ENCODE measurements around the gene CSK. TPM values are rescaled to one million over a fixed set of nuclear protein-coding genes. Genes with fewer than 3 reads are reported as not detected.

Gene CSK
- total RNA-seq, 2 experiments from 2014 or later, result 114 to 118 TPM

DNA sequence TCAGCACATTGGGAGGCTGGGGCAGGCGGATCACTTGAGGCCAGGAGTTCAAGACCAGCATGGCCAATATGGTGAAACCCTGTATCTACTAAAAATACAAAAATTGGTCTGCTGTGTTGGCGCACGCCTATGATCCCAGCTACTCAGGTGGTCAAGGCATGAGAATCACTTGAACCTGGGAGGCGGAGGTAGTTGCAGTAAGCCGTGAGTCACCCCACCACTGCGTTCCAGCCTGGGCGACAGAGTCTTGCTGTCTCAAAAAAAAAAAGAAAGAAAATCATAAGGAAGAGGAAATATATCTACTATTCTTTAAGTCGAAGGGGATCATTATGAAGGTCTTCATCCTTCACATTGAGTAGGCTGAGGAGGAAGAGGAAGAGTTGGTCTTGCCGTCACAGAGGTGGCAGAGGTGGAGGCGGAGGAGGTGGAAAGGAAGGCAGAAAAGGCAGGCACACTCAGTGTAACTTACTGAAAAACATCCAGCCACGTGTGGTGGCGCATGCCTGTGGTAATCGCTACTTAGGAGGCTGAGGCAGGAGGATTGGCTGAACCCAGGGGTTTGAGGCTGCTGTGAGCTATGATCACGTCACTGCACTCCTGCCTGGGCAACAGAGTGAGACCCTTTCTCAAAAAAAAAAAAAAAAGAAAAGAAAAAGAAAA is 14.2 kb downstream of the CSK start:
- no peak for TF ChIP-seq CTCF (IDR thresholded peaks at IDR 0.05)
- no peaks in the 10 kb centered on the region for H3K27me3 ChIP-seq (ENCODE audit: control insufficient read depth in 1 of 2, insufficient read depth in 2 of 2, low read length in 2 of 2)
- peaks cover 66% of the 10 kb centered on the region for H3K36me3 Mint-ChIP-seq (ENCODE audit: low read depth)
- no peaks in the 10 kb centered on the region for H3K9me3 Mint-ChIP-seq
- peaks cover 96% of the 10 kb centered on the region for H3K4me1 ChIP-seq (ENCODE audit: insufficient read depth, low read length)
- peaks cover 64% of the 10 kb centered on the region for H3K36me3 ChIP-seq (ENCODE audit: insufficient read depth, low read length)
- intact Hi-C loops (cut with DNase I, micrococcal nuclease), result loop anchor here (1.0 to 5.0 kb wide), 3 partner anchors 9 to 156 kb away; no protein-coding TSS in a partner anchor
- no peaks in the 10 kb centered on the region for H3K9me3 ChIP-seq (ENCODE audit: control insufficient read depth in 1 of 2, insufficient read depth in 1 of 2, low read length in 2 of 2)
- ATAC-seq (ENCODE audit: poor library complexity) (peak; percentile 22), DNase-seq (peak in 5 of 14 experiments; percentile 55 to 65 (median 62))
- H3K27me3 Mint-ChIP-seq, result no peaks in the 10 kb centered on the region
- peak overlapping the region; percentile 93 for H3K27ac Mint-ChIP-seq
- H3K4me1 Mint-ChIP-seq (ENCODE audit: low read depth), result peaks cover 86% of the 10 kb centered on the region
- CTCF ChIA-PET, result interaction anchor here (0.7 to 14.8 kb wide), 5 partner anchors 8 to 164 kb away, joined by 3 to 353 read pairs (median 19); partner anchors contain the start of gene CSK
- H3K4me3 ChIP-seq (ENCODE audit: low read length), result no peak overlapping the region
- peak overlapping the region; percentile 11 to 90 for H3K27ac ChIP-seq (ENCODE audit: low read depth in 1 of 2, low read length in 2 of 2)
- POLR2A ChIA-PET, result interaction anchor here (1.4 to 33.5 kb wide), 2 partner anchors 17 to 142 kb away, joined by 3 to 925 read pairs; partner anchors contain the start of genes COX5A and CSK
- H3K4me3 Mint-ChIP-seq, result peak overlapping the region; percentile 74

DNA sequence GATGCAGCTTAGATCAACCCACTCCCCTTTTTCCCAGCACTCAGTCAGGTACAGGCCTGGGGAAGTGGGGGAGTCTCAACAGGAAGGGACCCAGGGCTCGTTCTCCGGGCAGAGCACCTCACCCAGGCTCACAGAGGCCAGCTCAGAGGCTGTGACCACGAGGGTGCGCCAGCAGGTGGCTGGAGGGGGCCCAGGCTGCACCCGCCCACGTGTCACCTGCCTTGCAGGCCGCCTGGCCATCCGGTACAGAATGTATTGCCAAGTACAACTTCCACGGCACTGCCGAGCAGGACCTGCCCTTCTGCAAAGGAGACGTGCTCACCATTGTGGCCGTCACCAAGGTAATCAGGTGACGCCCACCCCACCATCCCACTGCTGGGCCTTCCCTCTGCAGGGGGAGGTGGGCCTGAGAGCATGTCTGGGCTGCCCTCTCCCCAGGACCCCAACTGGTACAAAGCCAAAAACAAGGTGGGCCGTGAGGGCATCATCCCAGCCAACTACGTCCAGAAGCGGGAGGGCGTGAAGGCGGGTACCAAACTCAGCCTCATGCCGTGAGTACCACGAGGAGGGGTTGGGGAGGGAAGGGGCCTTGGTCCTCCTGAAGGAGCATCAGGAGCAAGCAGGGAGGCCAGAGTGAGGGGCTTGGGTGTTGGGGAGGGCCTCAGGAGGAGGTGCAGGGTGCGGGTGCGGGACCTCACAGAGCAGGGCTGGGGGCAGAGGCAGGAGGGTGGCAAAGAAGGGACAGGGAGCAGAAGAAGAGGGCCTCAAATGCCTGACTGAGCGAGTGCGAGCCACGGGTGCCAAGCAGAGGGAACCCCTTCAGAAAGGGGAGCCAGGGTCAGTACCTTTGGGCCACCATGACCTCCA is 16.7 kb downstream of the CSK start:
- POLR2A ChIA-PET, result interaction anchor here (33.5 kb wide), 1 partner anchor 19 kb away, joined by 925 read pairs; the partner anchor contains the start of gene CSK
- H3K27ac Mint-ChIP-seq, result peak overlapping the region; percentile 93
- no peak for DNase-seq
- peak overlapping the region; percentile 85 to 90 for H3K27ac ChIP-seq (ENCODE audit: low read depth in 1 of 2, low read length in 2 of 2)
- intact Hi-C loops (cut with DNase I, micrococcal nuclease), result loop anchor here in 1 of 2 experiments (5.0 kb wide), 1 partner anchor 154 kb away; no protein-coding TSS in a partner anchor
- CTCF ChIA-PET, result interaction anchor here (1.5 to 14.8 kb wide), 5 partner anchors 8 to 151 kb away, joined by 5 to 353 read pairs (median 34); partner anchors contain the start of gene CSK
- H3K4me1 ChIP-seq (ENCODE audit: insufficient read depth, low read length), result peaks cover 72% of the 10 kb centered on the region
- H3K9me3 Mint-ChIP-seq, result no peaks in the 10 kb centered on the region
- no peaks in the 10 kb centered on the region for H3K9me3 ChIP-seq (ENCODE audit: control insufficient read depth in 1 of 2, insufficient read depth in 1 of 2, low read length in 2 of 2)
- ATAC-seq (ENCODE audit: poor library complexity), result no peak
- no peak for TF ChIP-seq CTCF (IDR thresholded peaks at IDR 0.05)
- H3K27me3 Mint-ChIP-seq, result no peaks in the 10 kb centered on the region
- H3K27me3 ChIP-seq (ENCODE audit: control insufficient read depth in 1 of 2, insufficient read depth in 2 of 2, low read length in 2 of 2), result no peaks in the 10 kb centered on the region
- H3K36me3 Mint-ChIP-seq (ENCODE audit: low read depth), result peaks cover 77% of the 10 kb centered on the region
- peaks cover 71% of the 10 kb centered on the region for H3K36me3 ChIP-seq (ENCODE audit: insufficient read depth, low read length)
- H3K4me1 Mint-ChIP-seq (ENCODE audit: low read depth), result peaks cover 61% of the 10 kb centered on the region
- no peak overlapping the region for H3K4me3 ChIP-seq (ENCODE audit: low read length)
- H3K4me3 Mint-ChIP-seq, result peak overlapping the region; percentile 65

DNA sequence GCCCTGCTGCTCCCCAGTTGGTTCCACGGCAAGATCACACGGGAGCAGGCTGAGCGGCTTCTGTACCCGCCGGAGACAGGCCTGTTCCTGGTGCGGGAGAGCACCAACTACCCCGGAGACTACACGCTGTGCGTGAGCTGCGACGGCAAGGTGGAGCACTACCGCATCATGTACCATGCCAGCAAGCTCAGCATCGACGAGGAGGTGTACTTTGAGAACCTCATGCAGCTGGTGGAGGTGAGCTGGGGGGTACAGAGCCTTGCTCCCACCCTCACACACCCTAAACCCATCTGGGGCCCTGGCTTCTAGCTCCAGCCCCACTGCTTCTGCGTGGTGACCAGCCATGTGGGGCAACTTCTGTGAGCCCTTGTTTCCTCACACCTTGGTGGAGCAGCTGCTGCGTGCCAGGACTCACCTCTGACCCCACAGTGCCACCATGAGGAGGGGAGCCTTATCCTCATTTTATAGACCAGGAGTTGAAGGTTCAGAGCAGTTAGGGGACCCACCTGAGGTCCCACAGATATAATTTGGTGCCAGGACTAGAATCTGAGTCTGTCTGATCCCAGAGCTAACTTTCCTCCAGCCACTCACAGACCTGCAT is 17.5 kb downstream of the CSK start:
- Mint-ChIP-seq H3K27ac (peak overlapping the region; percentile 93), H3K36me3 (ENCODE audit: low read depth) (peaks cover 84% of the 10 kb centered on the region), H3K27me3 (no peaks in the 10 kb centered on the region), H3K9me3 (no peaks in the 10 kb centered on the region), H3K4me3 (no peak overlapping the region), H3K4me1 (ENCODE audit: low read depth) (peaks cover 57% of the 10 kb centered on the region)
- Histone ChIP-seq H3K4me3 (ENCODE audit: low read length) (no peak overlapping the region), H3K9me3 (ENCODE audit: control insufficient read depth in 1 of 2, insufficient read depth in 1 of 2, low read length in 2 of 2) (no peaks in the 10 kb centered on the region), H3K36me3 (ENCODE audit: insufficient read depth, low read length) (peaks cover 75% of the 10 kb centered on the region), H3K27me3 (ENCODE audit: control insufficient read depth in 1 of 2, insufficient read depth in 2 of 2, low read length in 2 of 2) (no peaks in the 10 kb centered on the region), H3K27ac (ENCODE audit: low read depth in 1 of 2, low read length in 2 of 2) (peak overlapping the region; percentile 85 to 90), H3K4me1 (ENCODE audit: insufficient read depth, low read length) (peaks cover 66% of the 10 kb centered on the region)
- TF ChIP-seq CTCF (IDR thresholded peaks at IDR 0.05), result no peak
- DNase-seq (peak in 4 of 14 experiments; percentile 36 to 68 (median 54)), ATAC-seq (ENCODE audit: poor library complexity) (no peak)
- POLR2A ChIA-PET, result interaction anchor here (33.5 kb wide), 1 partner anchor 20 kb away, joined by 925 read pairs; the partner anchor contains the start of gene CSK
- CTCF ChIA-PET, result interaction anchor here (0.7 to 14.8 kb wide), 7 partner anchors 9 to 153 kb away, joined by 3 to 353 read pairs (median 8); partner anchors contain the start of gene CSK
- intact Hi-C loops (cut with DNase I, micrococcal nuclease), result loop anchor here in 1 of 2 experiments (5.0 kb wide), 1 partner anchor 153 kb away; no protein-coding TSS in a partner anchor

Measured in CD4-positive, alpha-beta T cell (primary cell).